Gastroesophageal sphincter (tissue), 4 donors: ENCODE data around the gene MORN4. TPM values are rescaled to one million over a fixed set of nuclear protein-coding genes. Genes with fewer than 3 reads are reported as not detected.

Experiments
- ATAC-seq: fragments of 150-250 bp; one replicate; pipeline ENCODE4 v1.9.1; 2016; ENCODE audit warnings: mild to moderate bottlenecking, moderate library complexity
- H3K27ac ChIP-seq, 4 donors: fragments of 200-600 bp; sonication (generic) in 3 of 4; 1 replicate in 3 of 4; 2 replicates in 1 of 4; pipeline ENCODE4 v1.5.1; 2016 to 2019
- H3K27me3 ChIP-seq: fragments of 200-600 bp; sonication (generic); one replicate; pipeline ENCODE4 v1.5.1; 2019
- H3K36me3 ChIP-seq, 2 donors: fragments of 200-600 bp; sonication (generic); one replicate each; pipeline ENCODE4 v1.5.1; 2019; ENCODE audit warnings: control low read depth in 1 of 2
- H3K4me1 ChIP-seq, 3 donors: fragments of 200-600 bp; sonication (generic); 1 replicate in 2 of 3; 2 replicates in 1 of 3; pipeline ENCODE4 v1.5.1; 2016 to 2019; ENCODE audit warnings: control low read depth in 2 of 3
- H3K4me3 ChIP-seq, 2 donors: fragments of 200-600 bp; sonication (generic); one replicate each; pipeline ENCODE4 v1.5.1; 2019; ENCODE audit warnings: mild to moderate bottlenecking in 1 of 2, moderate library complexity in 1 of 2
- H3K9me3 ChIP-seq, 3 donors: fragments of 200-600 bp; sonication (generic); one replicate each; pipeline ENCODE4 v1.5.1; 2017 to 2019; ENCODE audit warnings: control low read depth in 2 of 3
- CTCF ChIP-seq, 4 experiments: fragments of 200-600 bp in 2 of 4; fragments of 450-650 bp in 2 of 4; sonication (generic) in 1 of 4; IDR thresholded peaks; one replicate each; pipeline ENCODE4 v1.5.1; 2017 to 2019; ENCODE audit warnings: antibody characterized with exemption in 4 of 4, mild to moderate bottlenecking in 2 of 4, moderate library complexity in 2 of 4
- EP300 ChIP-seq: sonication (generic); formaldehyde crosslinking; IDR thresholded peaks from one replicate; pipeline ENCODE4 v1.6.1; 2017; ENCODE audit warnings: antibody characterized with exemption, mild to moderate bottlenecking
- POLR2A ChIP-seq, 2 donors: fragments of 450-650 bp; IDR thresholded peaks; one replicate each; pipeline ENCODE4 v1.6.1; 2017; ENCODE audit warnings: antibody characterized with exemption in 2 of 2, mild to moderate bottlenecking in 2 of 2, moderate library complexity in 1 of 2
- POLR2AphosphoS5 ChIP-seq: sonication (generic); formaldehyde crosslinking; IDR thresholded peaks from one replicate; pipeline ENCODE4 v1.6.1; 2017; ENCODE audit warnings: antibody characterized with exemption
- WGBS, 2 donors: methylation state at CpG; one replicate each; pipeline ENCODE4 v1.1.5; 2018; ENCODE audit warnings: low coverage in 1 of 2; 5-methylcytosine and 5-hydroxymethylcytosine counted together
- total RNA-seq, 4 donors: library from RNA; depleted of rRNA; stranded (reverse); fragments of >200 nt; gene quantifications; one replicate each; pipeline ENCODE4 v1.1.0, GENCODE V29; 2016

The MORN4 gene
- total RNA-seq, 4 donors from 2014 or later, result 1.2 to 10.3 (median 2.9) TPM

DNA sequence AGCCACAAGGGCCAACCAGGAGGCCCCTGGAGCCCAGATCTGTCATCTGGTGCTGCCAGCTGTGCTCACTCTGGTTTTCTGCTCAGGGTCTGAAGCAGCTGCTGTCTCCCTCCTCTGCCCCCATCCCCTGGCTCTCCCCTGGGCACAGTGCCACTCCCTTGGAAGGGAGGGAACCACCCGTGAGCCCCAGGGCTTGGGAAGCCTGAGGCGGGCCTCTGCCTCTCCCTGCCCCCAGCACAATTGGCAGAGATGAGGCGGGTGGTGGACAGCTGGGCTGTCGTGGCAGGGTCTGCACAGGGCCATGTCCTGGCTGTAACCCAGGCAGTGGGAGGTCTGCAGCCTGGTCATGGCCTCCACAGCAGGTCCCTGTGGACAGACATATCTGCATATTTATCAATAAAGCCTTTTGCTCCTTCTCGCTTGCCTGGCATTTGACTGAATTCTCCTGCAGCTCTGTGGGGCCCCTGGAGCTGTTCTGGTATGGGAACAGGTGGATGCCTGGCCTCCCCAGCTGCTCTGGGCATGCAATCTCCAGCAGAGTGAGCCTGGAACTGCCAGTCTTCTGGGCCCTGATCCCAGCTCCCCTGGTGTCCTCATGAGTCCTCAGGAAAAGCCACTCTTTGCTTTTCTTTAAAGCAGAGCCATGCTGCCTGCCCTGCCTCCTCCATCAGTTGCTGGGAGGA is 62.4 kb downstream of the MORN4 start:
- Histone ChIP-seq H3K4me1 (peaks cover 0 to 24% (median 8%) of the 10 kb centered on the region in 3 donors), H3K36me3 (peaks cover 0 to 41% of the 10 kb centered on the region in 2 donors), H3K9me3 (no peaks in the 10 kb centered on the region), H3K27ac (no peak overlapping the region), H3K27me3 (no peaks in the 10 kb centered on the region), H3K4me3 (no peak overlapping the region)
- no CpG with 5 or more reads among the region's 5 CpGs for WGBS, 2 donors
- no peak for ATAC-seq
- TF ChIP-seq CTCF (IDR thresholded peaks at IDR 0.05) (no peak), POLR2A (IDR thresholded peaks at IDR 0.05) (no peak), EP300 (no peak), POLR2AphosphoS5 (no peak)

- 100% methylated on average over 2 of the region's 33 CpGs; no CpG with 5 or more reads in 1 of the 2 donors for WGBS, 2 donors
- H3K27ac ChIP-seq, result no peak overlapping the region
- H3K36me3 ChIP-seq, result peaks cover 0 to 41% of the 10 kb centered on the region in 2 donors
- no peak overlapping the region for H3K4me3 ChIP-seq
- H3K4me1 ChIP-seq, result peaks cover 0 to 24% (median 8%) of the 10 kb centered on the region in 3 donors
- ATAC-seq, result no peak
- H3K9me3 ChIP-seq, result no peaks in the 10 kb centered on the region
- TF ChIP-seq CTCF (IDR thresholded peaks at IDR 0.05) (no peak), POLR2A (IDR thresholded peaks at IDR 0.05) (no peak), POLR2AphosphoS5 (no peak), EP300 (no peak)
- H3K27me3 ChIP-seq, result no peaks in the 10 kb centered on the region
These were observed 63.0 kb downstream of the MORN4 start for GRCh38 chr10:97570146-97570788.

DNA sequence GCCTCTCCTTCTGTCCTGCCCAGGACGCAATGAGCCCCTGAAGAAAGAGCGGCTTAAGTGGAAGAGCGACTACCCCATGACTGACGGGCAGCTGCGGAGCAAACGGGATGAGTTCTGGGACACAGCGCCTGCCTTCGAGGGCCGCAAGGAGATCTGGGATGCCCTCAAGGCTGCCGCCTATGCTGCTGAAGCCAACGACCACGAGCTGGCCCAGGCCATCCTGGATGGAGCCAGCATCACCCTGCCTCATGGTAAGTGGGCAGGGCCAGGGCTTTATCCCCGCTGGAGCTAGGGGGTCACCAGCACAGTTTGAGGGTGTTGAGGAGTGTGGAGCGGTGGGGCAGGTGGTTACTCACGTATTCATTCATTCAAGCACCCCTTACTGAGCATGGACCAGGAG is 65.4 kb downstream of the MORN4 start:
- Histone ChIP-seq H3K4me1 (peaks cover 0 to 12% (median 8%) of the 10 kb centered on the region in 3 donors), H3K9me3 (no peaks in the 10 kb centered on the region), H3K27ac (no peak overlapping the region), H3K36me3 (peaks cover 0 to 41% of the 10 kb centered on the region in 2 donors), H3K27me3 (no peaks in the 10 kb centered on the region), H3K4me3 (no peak overlapping the region)
- TF ChIP-seq EP300, result no peak
- no peak for TF ChIP-seq POLR2A (IDR thresholded peaks at IDR 0.05)
- TF ChIP-seq POLR2AphosphoS5, result no peak
- no peak for TF ChIP-seq CTCF (IDR thresholded peaks at IDR 0.05)
- no peak for ATAC-seq
- WGBS, 2 donors, result 100% methylated on average over 1 to 5 of the region's 15 CpGs

DNA sequence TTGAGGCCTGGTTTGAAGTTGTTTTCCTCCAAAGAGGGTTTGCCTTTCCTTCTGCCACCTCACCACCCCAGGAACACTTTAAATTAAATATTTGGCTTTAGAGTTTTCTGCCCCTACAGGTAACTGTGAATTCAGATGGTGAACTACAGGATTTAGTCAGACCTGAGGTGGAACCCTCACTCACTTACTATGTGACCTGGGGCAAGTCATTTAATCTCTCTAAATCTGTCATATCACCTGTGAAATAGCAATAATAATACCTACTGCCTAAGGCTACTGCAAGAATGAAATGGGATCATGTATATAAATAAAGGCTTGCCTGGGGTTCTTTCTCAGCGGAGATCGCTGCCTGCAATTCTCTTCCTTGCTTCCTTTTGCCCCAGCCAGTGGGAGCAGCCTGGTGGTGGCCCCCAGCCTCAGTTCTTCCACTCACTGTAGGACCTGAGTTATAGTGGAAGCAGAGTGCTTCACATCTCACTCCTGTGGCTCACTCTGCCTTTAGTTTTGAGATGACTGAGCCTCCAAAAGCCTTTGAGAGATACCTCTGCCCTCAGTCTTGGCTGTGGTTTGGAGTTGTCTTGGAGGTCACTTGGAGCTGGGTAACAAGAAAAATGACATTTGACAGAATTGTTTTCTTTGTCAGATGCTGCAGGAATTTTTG is 66.8 kb downstream of the MORN4 start:
- no peak for TF ChIP-seq EP300
- no peak for TF ChIP-seq CTCF (IDR thresholded peaks at IDR 0.05)
- Histone ChIP-seq H3K9me3 (no peaks in the 10 kb centered on the region), H3K27ac (no peak overlapping the region), H3K4me1 (no peaks in the 10 kb centered on the region), H3K4me3 (no peak overlapping the region), H3K27me3 (no peaks in the 10 kb centered on the region), H3K36me3 (peaks cover 0 to 37% of the 10 kb centered on the region in 2 donors)
- no peak for ATAC-seq
- 88 to 100% methylated on average over 2 of the region's 2 CpGs for WGBS, 2 donors
